K562 (cell line): Measurements from ENCODE around the gene MAML1. TPM values are rescaled to one million over a fixed set of nuclear protein-coding genes. Genes with fewer than 3 reads are reported as not detected.

Experiments used
- ETV5 ChIP-seq: sonication (generic); formaldehyde crosslinking; IDR thresholded peaks from 2 replicates; pipeline ENCODE4 v1.4.0; 2020; ENCODE audit warnings: low read depth, mild to moderate bottlenecking, missing genetic modification reagents
- HNRNPLL ChIP-seq: fragments of 200-400 bp; formaldehyde crosslinking; IDR thresholded peaks from 2 replicates; pipeline ENCODE4 v1.6.1; 2017; ENCODE audit warnings: low read length, low read depth, mild to moderate bottlenecking; ENCODE audit not compliant: poor library complexity, severe bottlenecking
- MEF2A ChIP-seq: IDR thresholded peaks from 2 replicates; pipeline ENCODE4 v1.6.1; 2011; ENCODE audit warnings: low read depth, mild to moderate bottlenecking, low read length, moderate library complexity; ENCODE audit not compliant: control insufficient read depth
- NFIC ChIP-seq: fragments of 450-650 bp; IDR thresholded peaks from 2 replicates; pipeline ENCODE4 v1.6.1; 2017; ENCODE audit warnings: mild to moderate bottlenecking, inconsistent platforms
- NFXL1 ChIP-seq: fragments of 450-650 bp; formaldehyde crosslinking; IDR thresholded peaks from 2 replicates; pipeline ENCODE4 v1.4.0; 2021; ENCODE audit warnings: mild to moderate bottlenecking
- NKRF ChIP-seq: fragments of 450-650 bp; IDR thresholded peaks from 2 replicates; pipeline ENCODE4 v1.6.1; 2016; ENCODE audit warnings: borderline replicate concordance
- NRF1 ChIP-seq, 2 experiments: fragments of 450-650 bp; IDR thresholded peaks in 1 of 2; conservative IDR thresholded peaks in 1 of 2; 2 replicates each; pipeline ENCODE4 v1.6.1; 2014; ENCODE audit warnings: mild to moderate bottlenecking in 2 of 2
- POLR2A ChIP-seq: fragments of 450-650 bp; conservative IDR thresholded peaks from 2 replicates; pipeline ENCODE4 v1.6.1; 2016
- POLR2AphosphoS2 ChIP-seq: IDR thresholded peaks from 2 replicates; pipeline ENCODE4 v1.6.1; 2012; ENCODE audit warnings: low read length, improper control_type of control experiment
- PPARD ChIP-seq: fragments of 250-450 bp; sonication (Bioruptor Pico); IDR thresholded peaks from 2 replicates; pipeline ENCODE4 v1.8.0; 2022; ENCODE audit warnings: inconsistent platforms, mild to moderate bottlenecking, moderate library complexity
- PYGO2 ChIP-seq: fragments of 450-650 bp; IDR thresholded peaks from 2 replicates; pipeline ENCODE4 v1.6.1; 2016; ENCODE audit warnings: mild to moderate bottlenecking, missing genetic modification characterization, moderate library complexity, missing compliant biosample characterization
- TAF1 ChIP-seq: IDR thresholded peaks from 2 replicates; pipeline ENCODE4 v1.6.1; 2011; ENCODE audit warnings: mild to moderate bottlenecking, low read length, moderate library complexity; ENCODE audit not compliant: insufficient read depth, control insufficient read depth, severe bottlenecking; ENCODE audit errors: extremely low read depth
- THRB ChIP-seq: fragments of 450-650 bp; formaldehyde crosslinking; conservative IDR thresholded peaks from 2 replicates; pipeline ENCODE4 v1.4.0; 2022; ENCODE audit warnings: mild to moderate bottlenecking, missing genetic modification characterization
- ZC3H4 ChIP-seq: sonication (generic); formaldehyde crosslinking; IDR thresholded peaks from 2 replicates; pipeline ENCODE4 v1.9.0; 2021; ENCODE audit warnings: missing genetic modification reagents, borderline replicate concordance
- ZFPM2 ChIP-seq: fragments of 250-450 bp; sonication (Bioruptor Pico); IDR thresholded peaks from 2 replicates; pipeline ENCODE4 v1.5.1; 2022; ENCODE audit warnings: mild to moderate bottlenecking
- ZNF165 ChIP-seq: fragments of 250-450 bp; sonication (Bioruptor Pico); IDR thresholded peaks from 2 replicates; pipeline ENCODE4 v1.4.0; 2020; ENCODE audit warnings: borderline replicate concordance
- ZNF699 ChIP-seq: fragments of 250-450 bp; sonication (Bioruptor Pico); IDR thresholded peaks from 2 replicates; pipeline ENCODE4 v1.8.0; 2021; ENCODE audit warnings: mild to moderate bottlenecking, moderate library complexity; ENCODE audit not compliant: insufficient replicate concordance
- polyA plus RNA-seq, 8 experiments: library from polyadenylated mRNA; depleted of rRNA in 4 of 8; stranded (reverse) in 5 of 8; unstranded in 3 of 8; fragments of >200 nt; fragmentation: Nextera tagmentation in 2 of 8; fragmentation: Illumina TruSeq in 1 of 8; extraction: Ambion mirVana in 2 of 8; extraction: Trizol in 1 of 8; gene quantifications; 2 replicates each; pipeline versions ENCODE4 v1.2.1 to v1.2.3, GENCODE V29; 2011 to 2014; ENCODE audit warnings: inconsistent platforms in 1 of 8, missing spikeins in 1 of 8
- total RNA-seq, 7 experiments: library from RNA; depleted of rRNA in 6 of 7; stranded (reverse); fragments of >200 nt in 6 of 7; fragmentation: Illumina TruSeq in 2 of 7; extraction: Trizol in 2 of 7; gene quantifications; 2 replicates each; pipeline versions ENCODE4 v1.2.1 to v1.2.3, GENCODE V29; 2011 to 2021; ENCODE audit warnings: low replicate concordance in 1 of 7
- TF ChIP-seq, protein P1 (sequence below): fragments of 450-650 bp; formaldehyde crosslinking; IDR thresholded peaks from 2 replicates; pipeline ENCODE4 v1.4.0; 2022; ENCODE audit warnings: missing genetic modification characterization
- TF ChIP-seq, protein P2 (sequence below): fragments of 450-650 bp; conservative IDR thresholded peaks from 2 replicates; pipeline ENCODE4 v1.6.1; 2016; ENCODE audit warnings: missing genetic modification characterization, low read depth, mild to moderate bottlenecking, control low read depth, missing compliant biosample characterization

The MAML1 gene
- total and polyA plus RNA-seq, 9 of the 15 experiments (the other 6 are each of a cell fraction or from before 2014, with no cell fraction given), result 0.32 to 18.4 (median 7.0) TPM

GRCh38 chr5:179697993-179698934 lies 34.4 kb upstream of the MAML1 start (continued):
- TF ChIP-seq, protein P1, sequence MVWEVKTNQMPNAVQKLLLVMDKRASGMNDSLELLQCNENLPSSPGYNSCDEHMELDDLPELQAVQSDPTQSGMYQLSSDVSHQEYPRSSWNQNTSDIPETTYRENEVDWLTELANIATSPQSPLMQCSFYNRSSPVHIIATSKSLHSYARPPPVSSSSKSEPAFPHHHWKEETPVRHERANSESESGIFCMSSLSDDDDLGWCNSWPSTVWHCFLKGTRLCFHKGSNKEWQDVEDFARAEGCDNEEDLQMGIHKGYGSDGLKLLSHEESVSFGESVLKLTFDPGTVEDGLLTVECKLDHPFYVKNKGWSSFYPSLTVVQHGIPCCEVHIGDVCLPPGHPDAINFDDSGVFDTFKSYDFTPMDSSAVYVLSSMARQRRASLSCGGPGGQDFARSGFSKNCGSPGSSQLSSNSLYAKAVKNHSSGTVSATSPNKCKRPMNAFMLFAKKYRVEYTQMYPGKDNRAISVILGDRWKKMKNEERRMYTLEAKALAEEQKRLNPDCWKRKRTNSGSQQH, result no peak
- TF ChIP-seq NFIC, result peak; percentile 73
- TF ChIP-seq POLR2AphosphoS2, result no peak; the same call in 1 of the 2 replicates
- TF ChIP-seq POLR2A, result peak; percentile 93
- TF ChIP-seq TAF1, result peak; percentile 71
- no peak for TF ChIP-seq PYGO2 (tag)
- TF ChIP-seq NKRF, result peak; percentile 88
- TF ChIP-seq NRF1 (conservative IDR thresholded peaks at IDR 0.05 in 1 of 2, IDR thresholded peaks at IDR 0.05 in 1 of 2), result peak; percentile 93
- no peak for TF ChIP-seq ZC3H4
- no peak for TF ChIP-seq NFXL1 (CRISPR knock-in tag)
- TF ChIP-seq THRB, result no peak; the same call in 1 of the 2 replicates
- TF ChIP-seq PPARD (CRISPR knock-in tag), result no peak
- TF ChIP-seq, protein P2, sequence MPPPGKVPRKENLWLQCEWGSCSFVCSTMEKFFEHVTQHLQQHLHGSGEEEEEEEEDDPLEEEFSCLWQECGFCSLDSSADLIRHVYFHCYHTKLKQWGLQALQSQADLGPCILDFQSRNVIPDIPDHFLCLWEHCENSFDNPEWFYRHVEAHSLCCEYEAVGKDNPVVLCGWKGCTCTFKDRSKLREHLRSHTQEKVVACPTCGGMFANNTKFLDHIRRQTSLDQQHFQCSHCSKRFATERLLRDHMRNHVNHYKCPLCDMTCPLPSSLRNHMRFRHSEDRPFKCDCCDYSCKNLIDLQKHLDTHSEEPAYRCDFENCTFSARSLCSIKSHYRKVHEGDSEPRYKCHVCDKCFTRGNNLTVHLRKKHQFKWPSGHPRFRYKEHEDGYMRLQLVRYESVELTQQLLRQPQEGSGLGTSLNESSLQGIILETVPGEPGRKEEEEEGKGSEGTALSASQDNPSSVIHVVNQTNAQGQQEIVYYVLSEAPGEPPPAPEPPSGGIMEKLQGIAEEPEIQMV (tag), result no peak
- TF ChIP-seq ZFPM2 (CRISPR knock-in tag), result no peak
- TF ChIP-seq ZNF699 (CRISPR knock-in tag), result no peak
- TF ChIP-seq HNRNPLL, result peak; percentile 99
- no peak for TF ChIP-seq ETV5 (CRISPR knock-in tag)
- TF ChIP-seq ZNF165 (CRISPR knock-in tag), result no peak; the same call in 1 of the 2 replicates
- no peak for TF ChIP-seq MEF2A
